ENCODE data around the gene UBE2I.
"Not testable (repeated sequence)": the region's sequence is repeated elsewhere in the genome, so short reads cannot be mapped to it uniquely, and the experiment has no call there.

Gene UBE2I

GRCh38 chr16:1293921-1294656, 15.3 kb upstream of the UBE2I start:
- no peak for DNase-seq

GRCh38 chr16:1295465-1295864, 14.0 kb upstream of the UBE2I start:
- no peak for DNase-seq

- DNase-seq: not testable (repeated sequence)
Observed at GRCh38 chr16:1296688-1297017, 12.8 kb upstream of the UBE2I start.

GRCh38 chr16:1297018-1297696, 12.3 kb upstream of the UBE2I start:
- DNase-seq: no peak

- no peak for DNase-seq
Observed at GRCh38 chr16:1298406-1298805, 11.0 kb upstream of the UBE2I start.

GRCh38 chr16:1299012-1299867, 10.2 kb upstream of the UBE2I start:
- DNase-seq: no peak

- no peak for DNase-seq
Observed at GRCh38 chr16:1299868-1300203, 9.6 kb upstream of the UBE2I start.

- DNase-seq: peak; percentile 32
Observed at GRCh38 chr16:1300664-1301476, 8.6 kb upstream of the UBE2I start.

- no peak for DNase-seq
Observed at GRCh38 chr16:1301562-1301961, 7.9 kb upstream of the UBE2I start.

GRCh38 chr16:1305823-1306222, 3.6 kb upstream of the UBE2I start:
- DNase-seq: no peak

GRCh38 chr16:1306334-1306733, 3.1 kb upstream of the UBE2I start:
- no peak for DNase-seq

GRCh38 chr16:1308036-1308976, 1.1 kb upstream of the UBE2I start:
- no peak for DNase-seq

- DNase-seq: peak; percentile 14
Observed at GRCh38 chr16:1309888-1310831, 724 bp downstream of the UBE2I start.

- DNase-seq: no peak
Observed at GRCh38 chr16:1310832-1311200, 1.4 kb downstream of the UBE2I start.

- DNase-seq: no peak
Observed at GRCh38 chr16:1311212-1311737, 1.8 kb downstream of the UBE2I start.

GRCh38 chr16:1311738-1312466, 2.5 kb downstream of the UBE2I start:
- DNase-seq: no peak

GRCh38 chr16:1312467-1312816, 3.0 kb downstream of the UBE2I start:
- no peak for DNase-seq

- DNase-seq: no peak
Observed at GRCh38 chr16:1312903-1313302, 3.5 kb downstream of the UBE2I start.

GRCh38 chr16:1313721-1314369, 4.4 kb downstream of the UBE2I start:
- DNase-seq: no peak

All from fibroblast of upper back skin (primary cell).